Ovary (tissue), 9 donors: Measurements from ENCODE around the gene DRC7. TPM values are rescaled to one million over a fixed set of nuclear protein-coding genes. Genes with fewer than 3 reads are reported as not detected.

ENCODE experiments used
- DNase-seq, 5 donors: peaks; one replicate each; pipeline ENCODE4 v3.0.0-alpha.2; 2019 to 2020
- H3K27ac ChIP-seq, 2 donors: fragments of 200-600 bp; one replicate each; pipeline versions ENCODE4 v1.5.1 to v1.8.0; 2019 to 2022
- H3K27me3 ChIP-seq: fragments of 200-600 bp; one replicate; pipeline ENCODE4 v1.8.0; 2022
- H3K36me3 ChIP-seq: fragments of 200-600 bp; sonication (generic); one replicate; pipeline ENCODE4 v1.5.1; 2019
- H3K4me1 ChIP-seq: one replicate; pipeline ENCODE4 v1.8.1; 2013; ENCODE audit warnings: mild to moderate bottlenecking, moderate library complexity; ENCODE audit not compliant: insufficient read depth
- H3K4me3 ChIP-seq: fragments of 200-600 bp; sonication (generic); one replicate; pipeline ENCODE4 v1.5.1; 2017
- H3K9me3 ChIP-seq, 2 donors: fragments of 200-600 bp in 1 of 2; sonication (generic) in 1 of 2; one replicate each; pipeline versions ENCODE4 v1.5.1 to v1.8.1; 2013 to 2019; ENCODE audit warnings: mild to moderate bottlenecking in 1 of 2, moderate library complexity in 1 of 2
- CTCF ChIP-seq, 3 donors: fragments of 450-650 bp in 2 of 3; fragments of 200-600 bp in 1 of 3; IDR thresholded peaks; one replicate each; pipeline versions ENCODE4 v1.5.1 to v1.8.0; 2016 to 2022; ENCODE audit warnings: antibody characterized with exemption in 3 of 3, mild to moderate bottlenecking in 1 of 3
- EP300 ChIP-seq: sonication (generic); formaldehyde crosslinking; IDR thresholded peaks from one replicate; pipeline ENCODE4 v1.6.1; 2017; ENCODE audit warnings: antibody characterized with exemption
- POLR2A ChIP-seq: fragments of 450-650 bp; IDR thresholded peaks from one replicate; pipeline ENCODE4 v1.6.1; 2017; ENCODE audit warnings: antibody characterized with exemption, mild to moderate bottlenecking, moderate library complexity
- WGBS, 3 donors: extraction: QIAGEN DNeasy Blood & Tissue Kit in 1 of 3; methylation state at CpG; one replicate each; pipeline versions ENCODE4 v1.1.5 to v1.1.7; 2013 to 2017; 5-methylcytosine and 5-hydroxymethylcytosine counted together
- intact Hi-C, 4 donors: fragments of 100-400 bp; cut with DNase I; formaldehyde crosslinking; loops; one replicate each; pipeline versions ENCODE4 v1.11.0 to v1.15.1; 2022 to 2023
- polyA plus RNA-seq, 2 donors: library from polyadenylated mRNA; stranded (reverse); fragments of 200-250 nt in 1 of 2; fragments of 350-450 nt in 1 of 2; fragmentation: Illumina TruSeq in 1 of 2; extraction: RNeasy Lipid Tissue Mini Kit (QIAGEN cat#74804) in 1 of 2; gene quantifications; one replicate each; pipeline ENCODE4 v1.2.3, GENCODE V29; 2013 to 2014
- total RNA-seq, 7 donors: library from RNA; depleted of rRNA in 2 of 7; stranded (reverse); fragments of >200 nt in 2 of 7; fragmentation: NEBNext Ultra II Directional in 3 of 7; extraction: Animal tissue kit (Norgen Biotek cat#: 25700) in 3 of 7; gene quantifications; one replicate each; pipeline versions ENCODE4 v1.1.0 to v1.2.4, GENCODE V29; 2016 to 2023
- donor health status: DM: no; HTN: no; CAD: no; lungs with moderate emphysema.
- donor health status: DM: no; HTN: no; CAD: no.
- donor health status: Bipolar disorder and iron deficiency.
- donor health status: DM: yes; HTN: yes; CAD: no.
- donor health status: DM: no; HTN: no; CAD: no.
- donor health status: DM: yes; HTN: yes; CAD: no.

DRC7 gene
- total and polyA plus RNA-seq, 9 donors, result 0.07 to 12.5 (median 0.67) TPM; not detected in 3

- H3K4me3 ChIP-seq, result no peak overlapping the region
- no peak overlapping the region for H3K27ac ChIP-seq
- no peaks in the 10 kb centered on the region for H3K4me1 ChIP-seq
- no peaks in the 10 kb centered on the region for H3K36me3 ChIP-seq
- DNase-seq, result no peak
- no peaks in the 10 kb centered on the region for H3K9me3 ChIP-seq
- WGBS, 3 donors, result 64 to 83% (median 66%) methylated on average over 12 to 14 of the region's 14 CpGs
- no peaks in the 10 kb centered on the region for H3K27me3 ChIP-seq
- intact Hi-C loops, result no loop called here
- no peak for TF ChIP-seq POLR2A
- no peak for TF ChIP-seq EP300
- no peak for TF ChIP-seq CTCF (IDR thresholded peaks at IDR 0.05)
Observed at GRCh38 chr16:57646388-57647039, 48.1 kb upstream of the DRC7 start.

- TF ChIP-seq EP300 (no peak), CTCF (IDR thresholded peaks at IDR 0.05) (no peak), POLR2A (no peak)
- Histone ChIP-seq H3K4me1 (no peaks in the 10 kb centered on the region), H3K27me3 (no peaks in the 10 kb centered on the region), H3K27ac (no peak overlapping the region), H3K36me3 (no peaks in the 10 kb centered on the region), H3K9me3 (no peaks in the 10 kb centered on the region), H3K4me3 (no peak overlapping the region)
- DNase-seq, result no peak
- intact Hi-C loops, result no loop called here
- 57 to 68% (median 60%) methylated on average over 10 of the region's 10 CpGs for WGBS, 3 donors
Observed at GRCh38 chr16:57647136-57647875, 47.3 kb upstream of the DRC7 start.

GRCh38 chr16:57648125-57648524, 46.5 kb upstream of the DRC7 start:
- WGBS, 3 donors, result 76 to 80% (median 77%) methylated on average over 5 of the region's 5 CpGs
- no peak for TF ChIP-seq POLR2A
- TF ChIP-seq EP300, result no peak
- no peak for TF ChIP-seq CTCF (IDR thresholded peaks at IDR 0.05)
- no peak overlapping the region for H3K4me3 ChIP-seq
- intact Hi-C loops, result no loop called here
- DNase-seq, result no peak
- H3K4me1 ChIP-seq, result no peaks in the 10 kb centered on the region
- no peaks in the 10 kb centered on the region for H3K27me3 ChIP-seq
- no peaks in the 10 kb centered on the region for H3K36me3 ChIP-seq
- H3K9me3 ChIP-seq, result no peaks in the 10 kb centered on the region
- H3K27ac ChIP-seq, result no peak overlapping the region

GRCh38 chr16:57648581-57649442, 45.8 kb upstream of the DRC7 start:
- no peaks in the 10 kb centered on the region for H3K36me3 ChIP-seq
- 41 to 46% (median 42%) methylated on average over 18 of the region's 18 CpGs for WGBS, 3 donors
- no peak overlapping the region for H3K4me3 ChIP-seq
- no peaks in the 10 kb centered on the region for H3K9me3 ChIP-seq
- TF ChIP-seq CTCF (IDR thresholded peaks at IDR 0.05) (peak in 2 of 3 donors; percentile 59 to 71), EP300 (no peak)
- intact Hi-C loops, result no loop called here
- H3K27me3 ChIP-seq, result no peaks in the 10 kb centered on the region
- no peaks in the 10 kb centered on the region for H3K4me1 ChIP-seq
- H3K27ac ChIP-seq, result no peak overlapping the region
- DNase-seq, result peak in 4 of 5 donors; percentile 37 to 73 (median 54)
